Bronchial epithelial cell (primary cell): ENCODE data around the gene FAM89B. TPM values are rescaled to one million over a fixed set of nuclear protein-coding genes. Genes with fewer than 3 reads are reported as not detected.
A peak's percentile ranks its signal among the peaks of the same experiment; 100 is the strongest.

ENCODE experiments used
- DNase-seq: peaks from one replicate; pipeline ENCODE4 v3.0.0-alpha.2; 2010; ENCODE audit warnings: low read depth
- FAIRE-seq: peaks from 2 replicates; lab custom pipeline; 2011; peaks lifted over from hg19 to GRCh38; lab: Jason Lieb, UNC
- H3K27me3 ChIP-seq: 2 replicates; pipeline ENCODE4 v1.5.1; 2011; ENCODE audit warnings: low read length; ENCODE audit not compliant: control insufficient read depth, insufficient read depth
- H3K36me3 ChIP-seq: 2 replicates; pipeline ENCODE4 v1.5.1; 2011; ENCODE audit warnings: low read length; ENCODE audit not compliant: control insufficient read depth, insufficient read depth
- H3K4me3 ChIP-seq: 2 replicates; pipeline ENCODE4 v1.5.1; 2011; ENCODE audit warnings: mild to moderate bottlenecking, low read depth, low read length, control low read depth
- CTCF ChIP-seq: IDR thresholded peaks from 2 replicates; pipeline ENCODE4 v1.5.1; 2011; ENCODE audit warnings: mild to moderate bottlenecking, moderate library complexity, low read length, control low read depth, inconsistent platforms; ENCODE audit not compliant: insufficient read depth, severe bottlenecking
- total RNA-seq: library from RNA; depleted of rRNA; stranded (reverse); fragments of >200 nt; gene quantifications from 2 replicates; pipeline ENCODE4 v1.2.1, GENCODE V29; 2014

Gene FAM89B
- total RNA-seq, 1 donor from 2014 or later: 10.8 TPM

- FAIRE-seq: peak; percentile 28
- no peak overlapping the region for H3K4me3 ChIP-seq
Measured at GRCh38 chr11:65578134-65578533, 5.8 kb downstream of the FAM89B start.

GRCh38 chr11:65578667-65579066 is 6.3 kb downstream of the FAM89B start:
- Histone ChIP-seq H3K4me3 (no peak overlapping the region), H3K36me3 (peaks cover 32% of the 10 kb centered on the region), H3K27me3 (no peaks in the 10 kb centered on the region)
- FAIRE-seq (peak; percentile 96), DNase-seq (no peak)
- no peak for TF ChIP-seq CTCF

More at GRCh38 chr11:65578134-65578533, 5.8 kb downstream of the FAM89B start:
- DNase-seq: no peak
- Histone ChIP-seq H3K27me3 (no peaks in the 10 kb centered on the region), H3K36me3 (peaks cover 29% of the 10 kb centered on the region)
- no peak for TF ChIP-seq CTCF

- no peak overlapping the region for H3K4me3 ChIP-seq
- peaks cover 34% of the 10 kb centered on the region for H3K36me3 ChIP-seq
- no peak for TF ChIP-seq CTCF
- FAIRE-seq (no peak), DNase-seq (no peak)
- no peaks in the 10 kb centered on the region for H3K27me3 ChIP-seq
Measured at GRCh38 chr11:65579291-65579690, 7.0 kb downstream of the FAM89B start.

GRCh38 chr11:65580031-65580692 is 7.8 kb downstream of the FAM89B start:
- FAIRE-seq (no peak), DNase-seq (no peak)
- no peaks in the 10 kb centered on the region for H3K27me3 ChIP-seq
- peaks cover 35% of the 10 kb centered on the region for H3K36me3 ChIP-seq
- no peak overlapping the region for H3K4me3 ChIP-seq
- TF ChIP-seq CTCF: no peak

GRCh38 chr11:65580756-65581155 is 8.4 kb downstream of the FAM89B start:
- Histone ChIP-seq H3K36me3 (peaks cover 38% of the 10 kb centered on the region), H3K27me3 (no peaks in the 10 kb centered on the region), H3K4me3 (no peak overlapping the region)
- DNase-seq (no peak), FAIRE-seq (no peak)
- no peak for TF ChIP-seq CTCF

- no peak for DNase-seq
Measured at GRCh38 chr11:65581928-65582327, 9.6 kb downstream of the FAM89B start.

More at GRCh38 chr11:65581928-65582327, 9.6 kb downstream of the FAM89B start:
- peaks cover 46% of the 10 kb centered on the region for H3K36me3 ChIP-seq
- FAIRE-seq: no peak
- H3K27me3 ChIP-seq: no peaks in the 10 kb centered on the region
- TF ChIP-seq CTCF: no peak
- no peak overlapping the region for H3K4me3 ChIP-seq
